GM12801 (cell line): ENCODE measurements around the gene ZFR2.

Experiments
- CTCF ChIP-seq: IDR thresholded peaks from one replicate; pipeline ENCODE4 v1.5.1; 2011; ENCODE audit warnings: control low read depth; ENCODE audit not compliant: insufficient read length; ENCODE audit errors: extremely low read depth

The ZFR2 gene

GRCh38 chr19:3833578-3834348 lies 35.1 kb downstream of the ZFR2 start:
- no peak for TF ChIP-seq CTCF

- TF ChIP-seq CTCF, result no peak
These were observed 36.8 kb downstream of the ZFR2 start for GRCh38 chr19:3832001-3832400.

GRCh38 chr19:3831601-3832000 lies 37.2 kb downstream of the ZFR2 start:
- no peak for TF ChIP-seq CTCF

GRCh38 chr19:3830621-3831589 lies 37.9 kb downstream of the ZFR2 start:
- TF ChIP-seq CTCF, result no peak

GRCh38 chr19:3827306-3827705 lies 41.5 kb downstream of the ZFR2 start:
- no peak for TF ChIP-seq CTCF

GRCh38 chr19:3826163-3826562 lies 42.7 kb downstream of the ZFR2 start:
- no peak for TF ChIP-seq CTCF

- no peak for TF ChIP-seq CTCF
These were observed 43.4 kb downstream of the ZFR2 start for GRCh38 chr19:3825286-3825956.
